IMR-90 (cell line): ENCODE results near the gene C3orf70. TPM values are rescaled to one million over a fixed set of nuclear protein-coding genes. Genes with fewer than 3 reads are reported as not detected.

Experiments
- ATAC-seq: fragments of 200-7000 bp; cut with Tn5 transposase; 2 replicates; pipeline ENCODE4 v1.9.1; 2020; ENCODE audit warnings: low read depth, mild to moderate bottlenecking, moderate library complexity
- BruUV-seq: library from RNA; stranded (reverse); fragments of 400-500 nt; replicated peaks from 2 replicates; lab custom pipeline; 2021; lab: Mats Ljungman, UMichigan
- CTCF ChIA-PET: fragments of 300-600 bp; formaldehyde crosslinking; extraction: SDS; loops from one replicate; lab custom pipeline; 2021; ENCODE audit warnings: antibody characterized with exemption; lab: Yijun Ruan, JAX
- POLR2A ChIA-PET: fragments of 300-600 bp; sonication (Branson Sonifier 250); formaldehyde crosslinking; loops from one replicate; lab custom pipeline; 2022; ENCODE audit warnings: antibody characterized with exemption; ENCODE audit not compliant: unreplicated experiment; lab: Charles Lee
- DNase-seq: peaks from one replicate; pipeline ENCODE4 v3.0.0; 2013
- H2AFZ ChIP-seq: replicated peaks from 2 replicates; pipeline ENCODE3; 2013; ENCODE audit warnings: low read length, mild to moderate bottlenecking; ENCODE audit not compliant: poor library complexity
- H2AK5ac ChIP-seq: 2 replicates; pipeline ENCODE4 v1.6.1; 2013; ENCODE audit warnings: low read depth, low read length, inconsistent platforms
- H2AK9ac ChIP-seq: replicated peaks from 2 replicates; pipeline ENCODE3; 2013; ENCODE audit warnings: mild to moderate bottlenecking, low read depth, low read length, moderate library complexity; ENCODE audit not compliant: poor library complexity
- H2BK120ac ChIP-seq: 2 replicates; pipeline ENCODE4 v1.6.1; 2013; ENCODE audit warnings: low read depth, low read length, inconsistent platforms
- H2BK15ac ChIP-seq: 3 replicates; pipeline ENCODE4 v1.6.1; 2013; ENCODE audit warnings: low read depth, low read length, inconsistent platforms
- H2BK20ac ChIP-seq: 2 replicates; pipeline ENCODE4 v1.6.1; 2013; ENCODE audit warnings: low read depth, mild to moderate bottlenecking, inconsistent platforms, low read length, moderate library complexity
- H2BK5ac ChIP-seq: 2 replicates; pipeline ENCODE4 v1.6.1; 2013; ENCODE audit warnings: mild to moderate bottlenecking, low read depth, low read length, inconsistent platforms; ENCODE audit not compliant: poor library complexity, severe bottlenecking
- H3K14ac ChIP-seq: replicated peaks from 2 replicates; pipeline ENCODE4 v1.6.1; 2013; ENCODE audit warnings: low read depth, low read length, inconsistent platforms
- H3K18ac ChIP-seq: 2 replicates; pipeline ENCODE4 v1.6.1; 2013; ENCODE audit warnings: low read depth, low read length, control low read depth
- H3K23ac ChIP-seq: 2 replicates; pipeline ENCODE4 v1.6.1; 2013; ENCODE audit warnings: low read depth, low read length, inconsistent platforms
- H3K27ac ChIP-seq: 2 replicates; pipeline ENCODE4 v1.5.1; 2013; ENCODE audit warnings: mild to moderate bottlenecking, control low read depth, low read length; ENCODE audit not compliant: insufficient read depth
- H3K27me3 ChIP-seq: 2 replicates; pipeline ENCODE4 v1.6.1; 2013; ENCODE audit warnings: low read length; ENCODE audit not compliant: control insufficient read depth, insufficient read depth
- H3K36me3 ChIP-seq: 2 replicates; pipeline ENCODE4 v1.6.1; 2013; ENCODE audit warnings: low read length, mixed read lengths; ENCODE audit not compliant: control insufficient read depth, insufficient read depth
- H3K4ac ChIP-seq: 2 replicates; pipeline ENCODE4 v1.6.1; 2013; ENCODE audit warnings: low read depth, low read length, inconsistent platforms
- H3K4me1 ChIP-seq: 2 replicates; pipeline ENCODE4 v1.6.1; 2013; ENCODE audit warnings: low read length, mixed read lengths; ENCODE audit not compliant: control insufficient read depth, insufficient read depth
- H3K4me2 ChIP-seq: 2 replicates; pipeline ENCODE4 v1.6.1; 2013; ENCODE audit warnings: low read depth, mild to moderate bottlenecking, control low read depth, low read length, moderate library complexity
- H3K4me3 ChIP-seq: 2 replicates; pipeline ENCODE4 v1.5.1; 2013; ENCODE audit warnings: low read depth, mild to moderate bottlenecking, control low read depth, low read length, moderate library complexity; ENCODE audit not compliant: insufficient read depth
- H3K56ac ChIP-seq: 2 replicates; pipeline ENCODE4 v1.6.1; 2013; ENCODE audit warnings: low read length, inconsistent platforms; ENCODE audit not compliant: insufficient read depth; ENCODE audit errors: extremely low read depth
- H3K79me1 ChIP-seq, 2 experiments: 2 replicates each; pipeline ENCODE4 v1.6.1; 2013; ENCODE audit warnings: low read length in 2 of 2, inconsistent platforms in 1 of 2, low read depth in 1 of 2
- H3K9ac ChIP-seq: 2 replicates; pipeline ENCODE4 v1.6.1; 2013; ENCODE audit warnings: low read depth, low read length, control low read depth
- H3K9me1 ChIP-seq: 2 replicates; pipeline ENCODE4 v1.6.1; 2013; ENCODE audit warnings: low read length, inconsistent platforms; ENCODE audit not compliant: insufficient read depth
- H3K9me3 ChIP-seq: 2 replicates; pipeline ENCODE4 v1.6.1; 2013; ENCODE audit warnings: low read length; ENCODE audit not compliant: control insufficient read depth, insufficient read depth
- H4K20me1 ChIP-seq: 2 replicates; pipeline ENCODE4 v1.6.1; 2013; ENCODE audit warnings: low read length, inconsistent platforms; ENCODE audit not compliant: insufficient read depth
- H4K5ac ChIP-seq: 2 replicates; pipeline ENCODE4 v1.6.1; 2013; ENCODE audit warnings: mild to moderate bottlenecking, low read depth, low read length, control low read depth
- H4K8ac ChIP-seq, 2 experiments: 2 replicates each; pipeline ENCODE4 v1.6.1; 2013; ENCODE audit warnings: low read depth in 2 of 2, low read length in 2 of 2, control low read depth in 1 of 2, inconsistent platforms in 1 of 2
- H4K91ac ChIP-seq: 2 replicates; pipeline ENCODE4 v1.6.1; 2013; ENCODE audit warnings: low read depth, low read length, inconsistent platforms; ENCODE audit not compliant: insufficient read depth
- RCOR1 ChIP-seq: IDR thresholded peaks from 2 replicates; pipeline ENCODE4 v1.6.1; 2012; ENCODE audit warnings: mild to moderate bottlenecking, low read length, improper control_type of control experiment; ENCODE audit not compliant: insufficient replicate concordance
- WGBS, 2 experiments: methylation state at CpG; one replicate each; pipeline versions ENCODE4 v1.1.5 to v1.1.7; 2013; ENCODE audit warnings: missing lambda C conversion rate in 2 of 2; ENCODE audit not compliant: insufficient read length in 1 of 2; ENCODE audit errors: extremely low coverage in 2 of 2; 5-methylcytosine and 5-hydroxymethylcytosine counted together
- dilution Hi-C: fragments of 300-500 bp; cut with HindIII; formaldehyde crosslinking; loops from one replicate; pipeline ENCODE4 v1.14.3; 2018; ENCODE audit warnings: low sequenced_read_pairs; ENCODE audit not compliant: unreplicated experiment
- in situ Hi-C: fragments of 300-500 bp; cut with MboI; formaldehyde crosslinking; loops from 3 replicates; pipeline ENCODE4 v1.14.3; 2019; ENCODE audit warnings: low sequenced_read_pairs, inconsistent platforms, mixed read lengths
- intact Hi-C: fragments of 100-400 bp; cut with micrococcal nuclease; formaldehyde crosslinking; loops from 2 replicates; pipeline ENCODE4 v1.10.0; 2022
- polyA plus RNA-seq, 3 experiments: library from polyadenylated mRNA; depleted of rRNA; stranded (reverse); fragments of >200 nt; gene quantifications; 2 replicates each; pipeline ENCODE4 v1.2.3, GENCODE V29; 2012; ENCODE audit warnings: low replicate concordance in 1 of 3
- total RNA-seq: library from RNA; depleted of rRNA; stranded (reverse); fragments of >200 nt; gene quantifications from 2 replicates; pipeline ENCODE4 v1.2.3, GENCODE V29; 2012
- TF ChIP-seq, protein P1 (sequence below): fragments of 150-350 bp; IDR thresholded peaks from 2 replicates; pipeline ENCODE4 v1.6.1; 2017; ENCODE audit warnings: mild to moderate bottlenecking, antibody characterized with exemption, low read length, low read depth

Gene C3orf70
- total and polyA plus RNA-seq, 2 of the 4 experiments (the other 2 are of a cell fraction), result 0.96 to 1.8 TPM

DNA sequence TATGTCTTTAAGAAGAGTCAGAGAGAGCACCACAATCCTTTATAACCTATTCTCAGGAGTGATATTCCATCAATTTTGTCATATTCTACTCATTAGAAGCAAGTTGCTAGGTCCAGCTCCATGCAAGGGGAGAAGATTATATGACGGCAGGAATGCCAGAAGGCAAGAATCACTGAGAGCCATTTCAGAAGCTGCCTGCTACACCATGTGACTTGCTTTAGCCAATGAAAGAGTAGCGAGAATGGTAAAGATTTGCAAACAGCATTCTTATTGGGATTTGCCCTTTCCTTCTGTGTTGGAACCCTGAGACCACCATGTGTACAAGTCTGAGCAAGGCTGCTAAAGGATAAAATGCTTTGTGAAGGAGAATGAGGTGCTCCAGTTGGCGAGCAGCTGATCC lies 4.5 kb upstream of the C3orf70 start:
- POLR2A ChIA-PET, result no interaction called here
- 73% methylated on average over 2 of the region's 3 CpGs; no CpG with 5 or more reads in 1 of the 2 experiments for WGBS, 2 experiments

More for the DNA sequence above, 4.5 kb upstream of the C3orf70 start:
- H2AFZ ChIP-seq, result no peak overlapping the region
- DNase-seq, result no peak
- no peak overlapping the region for H3K14ac ChIP-seq
- CTCF ChIA-PET, result interaction anchor here (0.6 kb wide), 1 partner anchor 51 kb away, joined by 3 read pairs; no protein-coding TSS in a partner anchor
- H3K4me2 ChIP-seq, result no peak overlapping the region
- no peaks in the 10 kb centered on the region for H3K36me3 ChIP-seq
- H3K4me3 ChIP-seq, result no peak overlapping the region
- H2BK20ac ChIP-seq, result no peak overlapping the region
- no peak overlapping the region for H2AK9ac ChIP-seq
- H2BK120ac ChIP-seq, result no peak overlapping the region
- peaks cover 5% of the 10 kb centered on the region for H3K9me1 ChIP-seq
- intact Hi-C loops, result no loop called here
- no peak overlapping the region for H3K56ac ChIP-seq
- H4K8ac ChIP-seq, result no peak overlapping the region
- H2BK5ac ChIP-seq, result no peak overlapping the region
- peaks cover 36% of the 10 kb centered on the region for H3K27me3 ChIP-seq
- H4K20me1 ChIP-seq, result no peaks in the 10 kb centered on the region
- TF ChIP-seq, protein P1, sequence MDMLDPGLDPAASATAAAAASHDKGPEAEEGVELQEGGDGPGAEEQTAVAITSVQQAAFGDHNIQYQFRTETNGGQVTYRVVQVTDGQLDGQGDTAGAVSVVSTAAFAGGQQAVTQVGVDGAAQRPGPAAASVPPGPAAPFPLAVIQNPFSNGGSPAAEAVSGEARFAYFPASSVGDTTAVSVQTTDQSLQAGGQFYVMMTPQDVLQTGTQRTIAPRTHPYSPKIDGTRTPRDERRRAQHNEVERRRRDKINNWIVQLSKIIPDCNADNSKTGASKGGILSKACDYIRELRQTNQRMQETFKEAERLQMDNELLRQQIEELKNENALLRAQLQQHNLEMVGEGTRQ, result 0 out of 2 replicates have a peak, but pooled peaks have one; percentile 7
- TF ChIP-seq RCOR1, result no peak
- dilution Hi-C loops, result no loop called here
- no peak overlapping the region for H3K23ac ChIP-seq
- H4K5ac ChIP-seq, result no peak overlapping the region
- no peak overlapping the region for H3K27ac ChIP-seq
- no peaks in the 10 kb centered on the region for H3K79me1 ChIP-seq
- H2BK15ac ChIP-seq, result no peak overlapping the region
- no peak for ATAC-seq
- in situ Hi-C loops, result no loop called here
- no peaks in the 10 kb centered on the region for H3K9me3 ChIP-seq
- H3K4ac ChIP-seq, result no peak overlapping the region
- no peak overlapping the region for H3K9ac ChIP-seq
- no TSS peak for BruUV-seq
- H4K91ac ChIP-seq, result no peak overlapping the region
- H3K18ac ChIP-seq, result no peak overlapping the region
- no peaks in the 10 kb centered on the region for H3K4me1 ChIP-seq
- no peak overlapping the region for H2AK5ac ChIP-seq
